ENCODE results near the gene GRM3.
"Not testable (repeated sequence)": the region's sequence is repeated elsewhere in the genome, so short reads cannot be mapped to it uniquely, and the experiment has no call there.

Gene GRM3

GRCh38 chr7:86643561-86644281 lies at the start of gene GRM3:
Gene GRM3, plus strand, starts transcription at chr7:86643909. Its CDS starts 121,237 bp downstream, at chr7:86765146.
- no peak for DNase-seq (ENCODE audit: low read depth)

- DNase-seq (ENCODE audit: low read depth): no peak
These were observed 45.4 kb upstream of the GRM3 start for GRCh38 chr7:86598311-86598710.

- DNase-seq (ENCODE audit: low read depth): no peak
These were observed 45.0 kb upstream of the GRM3 start for GRCh38 chr7:86598721-86599120.

GRCh38 chr7:86600506-86601290 lies 43.0 kb upstream of the GRM3 start:
- DNase-seq (ENCODE audit: low read depth): no peak

GRCh38 chr7:86615711-86616110 lies 28.0 kb upstream of the GRM3 start:
- DNase-seq (ENCODE audit: low read depth): not testable (repeated sequence)

- no peak for DNase-seq (ENCODE audit: low read depth)
These were observed 844 bp downstream of the GRM3 start for GRCh38 chr7:86644282-86645224.

- no peak for DNase-seq (ENCODE audit: low read depth)
These were observed 1.5 kb downstream of the GRM3 start for GRCh38 chr7:86645225-86645608.

GRCh38 chr7:86645676-86646276 lies 2.1 kb downstream of the GRM3 start:
- DNase-seq (ENCODE audit: low read depth): no peak

GRCh38 chr7:86647385-86648094 lies 3.8 kb downstream of the GRM3 start:
- DNase-seq (ENCODE audit: low read depth): no peak

GRCh38 chr7:86648169-86648568 lies 4.5 kb downstream of the GRM3 start:
- no peak for DNase-seq (ENCODE audit: low read depth)

- no peak for DNase-seq (ENCODE audit: low read depth)
These were observed 10.4 kb downstream of the GRM3 start for GRCh38 chr7:86653919-86654659.

- DNase-seq (ENCODE audit: low read depth): no peak
These were observed 14.2 kb downstream of the GRM3 start for GRCh38 chr7:86657948-86658347.

GRCh38 chr7:86660950-86661462 lies 17.3 kb downstream of the GRM3 start:
- no peak for DNase-seq (ENCODE audit: low read depth)

GRCh38 chr7:86664486-86664885 lies 20.8 kb downstream of the GRM3 start:
- DNase-seq (ENCODE audit: low read depth): no peak

GRCh38 chr7:86664991-86665390 lies 21.3 kb downstream of the GRM3 start:
- DNase-seq (ENCODE audit: low read depth): no peak

- DNase-seq (ENCODE audit: low read depth): no peak
These were observed 22.0 kb downstream of the GRM3 start for GRCh38 chr7:86665669-86666068.

GRCh38 chr7:86667732-86668131 lies 24.0 kb downstream of the GRM3 start:
- DNase-seq (ENCODE audit: low read depth): no peak

- DNase-seq (ENCODE audit: low read depth): no peak
These were observed 24.6 kb downstream of the GRM3 start for GRCh38 chr7:86668315-86668714.

- DNase-seq (ENCODE audit: low read depth): no peak
These were observed 44.1 kb downstream of the GRM3 start for GRCh38 chr7:86687831-86688230.

GRCh38 chr7:86689363-86689762 lies 45.7 kb downstream of the GRM3 start:
- no peak for DNase-seq (ENCODE audit: low read depth)

All from activated T-helper 1 cell treated with Interleukin-2 at 50 U/mL for 16 hours (primary cell).